Upper lobe of left lung (tissue), 4 donors: ENCODE measurements around the gene GAA.

ENCODE experiments used
- EP300 ChIP-seq, 4 donors: sonication (generic); formaldehyde crosslinking; IDR thresholded peaks; one replicate each; pipeline ENCODE4 v1.5.1; 2017; ENCODE audit warnings: antibody characterized with exemption in 4 of 4, control low read depth in 2 of 4
- POLR2A ChIP-seq, 4 donors: fragments of 450-650 bp; IDR thresholded peaks; one replicate each; pipeline ENCODE4 v1.5.1; 2016 to 2017; ENCODE audit warnings: antibody characterized with exemption in 4 of 4, mild to moderate bottlenecking in 2 of 4
- POLR2AphosphoS5 ChIP-seq, 2 donors: sonication (generic); formaldehyde crosslinking; IDR thresholded peaks; one replicate each; pipeline ENCODE4 v1.5.1; 2017; ENCODE audit warnings: antibody characterized with exemption in 2 of 2
- TF ChIP-seq, protein P1 (sequence below), 6 experiments: fragments of 450-650 bp in 4 of 6; fragments of 200-600 bp in 2 of 6; sonication (generic) in 2 of 6; IDR thresholded peaks; one replicate each; pipeline ENCODE4 v1.5.1; 2016 to 2019; ENCODE audit warnings: antibody characterized with exemption in 6 of 6

DNA sequence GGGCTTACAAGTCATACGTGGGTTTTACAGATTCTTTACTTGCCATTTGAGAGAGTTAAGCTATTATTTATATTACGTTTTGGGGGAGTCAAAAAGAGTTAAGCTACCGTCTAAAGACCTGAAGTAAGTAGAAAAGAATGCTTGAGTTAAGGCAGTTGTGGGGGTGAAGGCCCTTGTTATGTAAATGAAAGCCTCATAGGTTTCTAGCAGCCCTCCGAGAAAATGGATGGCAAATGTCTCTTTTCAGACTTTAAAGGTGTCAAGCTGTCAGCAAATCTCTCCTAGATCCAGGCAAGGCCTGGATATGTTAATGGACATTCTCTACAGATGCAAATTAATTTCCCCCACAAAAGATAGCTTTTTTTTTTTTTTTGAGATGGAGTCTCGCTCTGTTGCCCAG is 52.8 kb downstream of the GAA start:
- TF ChIP-seq, protein P1, sequence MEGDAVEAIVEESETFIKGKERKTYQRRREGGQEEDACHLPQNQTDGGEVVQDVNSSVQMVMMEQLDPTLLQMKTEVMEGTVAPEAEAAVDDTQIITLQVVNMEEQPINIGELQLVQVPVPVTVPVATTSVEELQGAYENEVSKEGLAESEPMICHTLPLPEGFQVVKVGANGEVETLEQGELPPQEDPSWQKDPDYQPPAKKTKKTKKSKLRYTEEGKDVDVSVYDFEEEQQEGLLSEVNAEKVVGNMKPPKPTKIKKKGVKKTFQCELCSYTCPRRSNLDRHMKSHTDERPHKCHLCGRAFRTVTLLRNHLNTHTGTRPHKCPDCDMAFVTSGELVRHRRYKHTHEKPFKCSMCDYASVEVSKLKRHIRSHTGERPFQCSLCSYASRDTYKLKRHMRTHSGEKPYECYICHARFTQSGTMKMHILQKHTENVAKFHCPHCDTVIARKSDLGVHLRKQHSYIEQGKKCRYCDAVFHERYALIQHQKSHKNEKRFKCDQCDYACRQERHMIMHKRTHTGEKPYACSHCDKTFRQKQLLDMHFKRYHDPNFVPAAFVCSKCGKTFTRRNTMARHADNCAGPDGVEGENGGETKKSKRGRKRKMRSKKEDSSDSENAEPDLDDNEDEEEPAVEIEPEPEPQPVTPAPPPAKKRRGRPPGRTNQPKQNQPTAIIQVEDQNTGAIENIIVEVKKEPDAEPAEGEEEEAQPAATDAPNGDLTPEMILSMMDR (IDR thresholded peaks at IDR 0.05) = no peak
- TF ChIP-seq POLR2A (IDR thresholded peaks at IDR 0.05) (no peak), POLR2AphosphoS5 (IDR thresholded peaks at IDR 0.05) (no peak), EP300 (IDR thresholded peaks at IDR 0.05) (no peak)
